Central memory CD8-positive, alpha-beta T cell (primary cell): Measurements from ENCODE around the gene DCLRE1A.
"Not testable (repeated sequence)": the region's sequence is repeated elsewhere in the genome, so short reads cannot be mapped to it uniquely, and the experiment has no call there.

Source experiments
- ATAC-seq: fragments of 150-1000 bp; cut with Tn5 transposase; replicated peaks from 2 replicates; pipeline ENCODE4 v1.10.0; 2022; ENCODE audit warnings: mild to moderate bottlenecking, moderate FRiP score, moderate number of reproducible peaks; ENCODE audit not compliant: poor library complexity, severe bottlenecking; ENCODE audit errors: extremely low read depth
- DNase-seq, 2 donors: peaks; one replicate each; pipeline ENCODE4 v3.0.0; 2021; ENCODE audit warnings: low spot score in 2 of 2
- H3K27ac Mint-ChIP-seq: one replicate; pipeline ENCODE4 v1.8.0; 2022; ENCODE audit warnings: low read depth, mild to moderate bottlenecking, moderate library complexity, mixed read lengths
- H3K27me3 Mint-ChIP-seq: one replicate; pipeline ENCODE4 v1.8.0; 2022; ENCODE audit warnings: mixed read lengths
- H3K36me3 Mint-ChIP-seq: one replicate; pipeline ENCODE4 v1.8.0; 2022; ENCODE audit warnings: mild to moderate bottlenecking, moderate library complexity, mixed read lengths; ENCODE audit not compliant: insufficient read depth
- H3K4me1 Mint-ChIP-seq: one replicate; pipeline ENCODE4 v1.8.0; 2022; ENCODE audit warnings: mixed read lengths
- H3K4me3 Mint-ChIP-seq: one replicate; pipeline ENCODE4 v1.8.0; 2022; ENCODE audit warnings: mild to moderate bottlenecking, moderate library complexity, mixed read lengths
- H3K9me3 Mint-ChIP-seq: one replicate; pipeline ENCODE4 v1.8.0; 2022; ENCODE audit warnings: mixed read lengths

The DCLRE1A gene

DNA sequence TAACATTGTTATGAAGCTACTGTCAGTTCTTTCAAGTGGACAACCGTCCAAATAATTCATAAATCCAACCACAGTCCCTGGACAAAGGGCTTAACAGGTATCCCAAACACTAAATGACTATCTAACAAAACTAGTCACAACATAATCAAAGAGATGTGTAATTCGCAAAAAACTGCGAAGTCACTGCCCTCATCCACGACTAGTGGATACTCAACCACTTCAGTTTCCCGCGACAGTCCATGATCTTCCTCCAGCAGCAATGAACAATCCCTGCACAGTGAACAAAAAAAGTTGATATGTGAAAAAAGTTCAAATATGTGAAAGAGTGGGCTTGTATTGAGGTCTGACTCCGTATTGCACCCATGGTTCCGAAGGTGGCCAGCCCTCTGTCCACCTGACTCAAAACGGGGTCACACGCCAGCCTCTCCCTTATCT, 287 bp downstream of the DCLRE1A start:
- H3K36me3 Mint-ChIP-seq = peaks cover 17% of the 10 kb centered on the region
- ATAC-seq (no peak), DNase-seq (no peak)
- H3K4me1 Mint-ChIP-seq = peaks cover 46% of the 10 kb centered on the region
- peak overlapping the region; percentile 97 for H3K4me3 Mint-ChIP-seq
- peak overlapping the region; percentile 97 for H3K27ac Mint-ChIP-seq
- H3K27me3 Mint-ChIP-seq = no peaks in the 10 kb centered on the region
- H3K9me3 Mint-ChIP-seq = no peaks in the 10 kb centered on the region

DNA sequence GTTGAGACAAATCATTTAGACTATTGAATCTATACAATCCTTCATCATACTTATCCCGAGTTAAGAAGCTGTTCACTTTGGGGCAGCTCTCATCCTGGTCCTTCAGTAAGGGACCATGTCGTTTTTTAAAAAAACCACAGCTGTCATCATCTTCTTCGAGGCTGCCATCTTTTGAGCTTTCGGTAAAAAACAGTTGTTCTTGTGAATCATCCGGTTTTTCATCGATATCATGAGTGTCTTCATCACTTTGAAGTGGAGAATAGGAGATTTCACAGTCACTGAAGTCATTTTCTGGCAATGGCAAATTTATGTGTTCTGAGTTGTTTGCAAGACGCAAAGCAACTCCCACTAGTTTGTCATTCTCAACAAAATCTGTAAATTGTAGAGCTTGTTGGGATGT, 3.9 kb downstream of the DCLRE1A start:
- no peaks in the 10 kb centered on the region for H3K9me3 Mint-ChIP-seq
- no peak overlapping the region for H3K27ac Mint-ChIP-seq
- peaks cover 24% of the 10 kb centered on the region for H3K4me1 Mint-ChIP-seq
- ATAC-seq = no peak
- H3K4me3 Mint-ChIP-seq = peak overlapping the region; percentile 32
- DNase-seq = no peak
- H3K27me3 Mint-ChIP-seq = no peaks in the 10 kb centered on the region
- peaks cover 12% of the 10 kb centered on the region for H3K36me3 Mint-ChIP-seq

DNA sequence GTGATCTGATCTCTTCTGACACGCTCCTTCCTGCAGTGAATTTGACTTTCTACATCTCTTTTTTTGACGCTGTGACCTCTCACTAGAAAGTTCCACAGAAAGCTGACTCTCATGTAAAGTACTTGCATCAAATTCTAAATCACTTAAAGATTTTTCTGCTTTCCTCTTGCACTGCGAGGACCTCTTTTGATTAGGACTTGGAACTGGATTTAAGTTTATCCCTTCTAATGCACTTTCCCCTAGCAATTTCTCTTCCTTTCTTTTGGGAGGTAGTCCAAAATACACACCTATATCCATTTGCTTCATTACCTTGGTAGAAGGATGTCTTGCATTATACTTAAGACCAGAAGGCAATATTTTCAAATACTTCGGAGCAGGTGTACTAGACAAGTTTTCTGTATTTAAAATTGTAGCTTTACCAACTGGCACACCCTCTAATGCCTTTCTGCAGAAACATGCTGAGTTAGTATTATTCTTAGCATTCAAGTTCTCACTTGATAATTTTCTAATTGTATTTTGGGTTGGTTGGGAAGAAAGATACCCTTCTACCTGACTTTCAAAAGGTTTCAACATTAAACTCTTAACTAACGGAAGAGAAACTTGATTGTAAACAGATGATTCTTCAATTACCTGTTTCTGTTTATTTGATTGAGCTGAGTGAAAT, 4.6 kb downstream of the DCLRE1A start:
- Mint-ChIP-seq H3K9me3 (no peaks in the 10 kb centered on the region), H3K27me3 (no peaks in the 10 kb centered on the region), H3K27ac (no peak overlapping the region), H3K36me3 (peaks cover 12% of the 10 kb centered on the region), H3K4me3 (no peak overlapping the region), H3K4me1 (peaks cover 22% of the 10 kb centered on the region)
- DNase-seq = no peak
- ATAC-seq = no peak

DNA sequence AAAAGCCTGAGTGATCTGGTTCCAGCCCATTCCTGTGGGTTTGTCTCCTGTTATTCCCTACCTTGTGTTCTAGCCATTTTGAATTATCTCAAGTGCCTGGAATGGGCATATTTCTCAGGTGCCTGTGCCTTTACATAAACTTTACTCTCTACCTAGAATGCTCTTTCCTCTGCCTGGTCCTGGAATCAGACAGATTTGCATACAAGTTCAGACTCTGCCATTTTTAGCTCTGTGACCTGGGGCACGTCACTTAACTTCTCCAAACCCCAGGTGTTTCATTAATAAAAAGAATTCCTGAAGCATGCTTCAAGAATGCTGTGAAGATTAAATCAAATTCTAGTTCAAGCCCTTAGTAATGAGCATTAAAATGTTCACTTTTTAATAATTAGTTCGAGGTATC, 7.8 kb downstream of the DCLRE1A start:
- Mint-ChIP-seq H3K36me3 (peaks cover 12% of the 10 kb centered on the region), H3K27ac (no peak overlapping the region), H3K4me3 (no peak overlapping the region), H3K9me3 (no peaks in the 10 kb centered on the region), H3K4me1 (peaks cover 12% of the 10 kb centered on the region), H3K27me3 (no peaks in the 10 kb centered on the region)
- no peak for DNase-seq
- ATAC-seq = no peak

DNA sequence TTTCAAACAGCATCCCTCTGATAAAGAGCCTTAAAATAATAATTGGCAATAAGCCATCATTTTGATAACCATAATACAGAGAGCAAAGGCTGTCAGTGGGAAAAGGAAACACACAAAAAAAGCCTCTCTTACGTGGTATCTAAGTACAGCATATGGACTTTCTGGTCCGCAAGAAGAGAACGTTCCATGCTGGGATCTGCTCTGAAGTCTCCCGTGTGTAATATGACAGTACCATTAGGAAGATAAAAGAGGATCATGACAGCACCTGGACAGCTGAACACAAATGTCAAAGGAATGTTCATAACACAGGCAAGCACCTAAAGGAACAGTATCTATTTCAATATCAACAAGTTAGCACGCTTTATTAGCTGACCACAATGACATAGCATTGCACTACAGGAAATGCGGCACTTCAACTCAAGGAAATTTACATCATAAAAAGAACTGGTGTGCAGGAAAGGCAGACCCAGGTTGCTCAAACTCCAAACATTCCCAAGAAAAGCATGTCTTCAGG, 9.9 kb downstream of the DCLRE1A start:
- Mint-ChIP-seq H3K4me3 (no peak overlapping the region), H3K4me1 (peaks cover 7% of the 10 kb centered on the region), H3K36me3 (peaks cover 17% of the 10 kb centered on the region), H3K9me3 (no peaks in the 10 kb centered on the region), H3K27me3 (no peaks in the 10 kb centered on the region), H3K27ac (no peak overlapping the region)
- DNase-seq = no peak
- ATAC-seq = no peak

DNA sequence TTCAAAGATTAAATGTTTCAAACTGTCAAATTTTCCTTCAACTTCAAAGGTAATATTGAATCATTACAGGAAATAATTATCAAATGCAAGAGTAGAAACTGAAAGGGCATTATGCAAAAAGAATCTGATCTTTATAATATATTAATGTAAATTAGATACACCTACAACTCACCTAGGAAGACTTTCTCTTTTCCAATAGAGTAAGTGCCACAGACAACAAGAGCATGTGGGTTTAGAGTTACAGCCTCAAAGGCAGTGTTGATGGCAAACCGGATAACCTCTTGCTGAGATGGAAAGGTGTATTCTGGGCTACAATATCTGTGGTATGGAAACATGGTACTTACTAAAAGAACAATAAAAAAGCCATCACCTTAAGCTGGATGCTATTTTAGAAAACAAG, 11.7 kb downstream of the DCLRE1A start:
- Mint-ChIP-seq H3K9me3 (no peaks in the 10 kb centered on the region), H3K4me1 (no peaks in the 10 kb centered on the region), H3K4me3 (no peak overlapping the region), H3K36me3 (peaks cover 18% of the 10 kb centered on the region), H3K27me3 (no peaks in the 10 kb centered on the region), H3K27ac (no peak overlapping the region)
- ATAC-seq (no peak), DNase-seq (no peak)

DNA sequence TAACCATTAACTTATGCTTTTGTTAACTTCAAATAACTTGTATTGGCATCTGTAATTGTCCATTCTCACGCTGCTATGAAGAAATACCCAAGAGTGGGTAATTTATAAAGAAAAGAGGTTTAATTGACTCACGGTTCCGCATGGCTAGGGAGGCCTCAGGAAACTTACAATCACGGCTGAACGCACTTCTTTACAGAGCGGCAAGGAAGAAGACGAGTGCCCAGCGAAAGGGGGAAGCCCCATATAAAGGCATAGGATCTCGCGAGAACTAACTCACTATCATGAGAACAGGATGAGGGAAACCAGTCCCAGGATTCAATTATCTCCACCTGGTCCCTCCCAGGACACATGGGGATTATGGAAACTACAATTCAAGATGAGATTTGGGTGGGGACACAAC, 25.3 kb downstream of the DCLRE1A start:
- H3K4me1 Mint-ChIP-seq, ATAC-seq, H3K9me3 Mint-ChIP-seq, H3K27ac Mint-ChIP-seq, H3K27me3 Mint-ChIP-seq, DNase-seq, H3K36me3 Mint-ChIP-seq, H3K4me3 Mint-ChIP-seq: not testable (repeated sequence)

DNA sequence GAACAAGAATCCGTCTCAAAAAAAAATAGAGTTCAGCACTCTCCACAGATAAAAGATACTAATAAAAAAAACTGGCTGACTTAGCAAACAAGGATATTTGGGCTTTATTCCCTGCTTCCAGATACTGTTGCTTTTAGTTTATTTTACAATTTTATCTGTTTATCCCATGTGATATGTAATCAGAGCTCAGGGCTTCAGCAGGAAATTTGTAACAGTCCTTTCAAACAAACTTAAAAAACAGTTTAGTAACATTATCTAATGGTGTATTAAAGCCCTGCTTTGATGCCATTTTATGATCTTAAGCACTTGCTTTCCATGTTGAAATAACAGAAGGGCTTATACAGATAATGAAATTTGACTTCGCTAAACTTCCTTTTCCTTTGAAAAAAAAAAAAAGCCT, 28.1 kb downstream of the DCLRE1A start:
- Mint-ChIP-seq H3K27me3 (peaks cover 1% of the 10 kb centered on the region), H3K9me3 (no peaks in the 10 kb centered on the region)
- ATAC-seq = no peak

DNA sequence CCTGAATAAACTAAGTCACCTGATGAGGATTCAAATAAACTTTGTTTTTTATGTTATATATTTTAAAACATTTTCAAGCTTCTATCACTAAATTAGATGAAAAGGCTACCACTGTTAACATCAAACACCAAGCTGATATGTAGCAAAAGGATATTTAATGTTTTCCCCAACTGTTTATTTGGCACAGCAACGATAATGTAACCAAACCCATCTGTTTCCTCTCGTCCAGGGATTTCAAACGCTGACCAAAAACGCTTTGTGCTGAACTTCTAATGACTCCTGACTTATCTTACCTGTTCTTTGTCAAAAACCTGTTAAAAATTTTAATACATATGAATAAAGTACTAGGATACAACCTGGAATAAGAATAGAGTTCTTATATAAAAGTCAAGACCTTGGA, 30.5 kb downstream of the DCLRE1A start:
- Mint-ChIP-seq H3K4me3 (no peak overlapping the region), H3K9me3 (no peaks in the 10 kb centered on the region), H3K27ac (no peak overlapping the region), H3K36me3 (no peaks in the 10 kb centered on the region), H3K27me3 (peaks cover 10% of the 10 kb centered on the region), H3K4me1 (no peaks in the 10 kb centered on the region)
- no peak for DNase-seq
- no peak for ATAC-seq

More for the DNA sequence above, 28.1 kb downstream of the DCLRE1A start:
- Mint-ChIP-seq H3K4me3 (no peak overlapping the region), H3K36me3 (no peaks in the 10 kb centered on the region), H3K4me1 (no peaks in the 10 kb centered on the region), H3K27ac (no peak overlapping the region)
- DNase-seq = no peak

DNA sequence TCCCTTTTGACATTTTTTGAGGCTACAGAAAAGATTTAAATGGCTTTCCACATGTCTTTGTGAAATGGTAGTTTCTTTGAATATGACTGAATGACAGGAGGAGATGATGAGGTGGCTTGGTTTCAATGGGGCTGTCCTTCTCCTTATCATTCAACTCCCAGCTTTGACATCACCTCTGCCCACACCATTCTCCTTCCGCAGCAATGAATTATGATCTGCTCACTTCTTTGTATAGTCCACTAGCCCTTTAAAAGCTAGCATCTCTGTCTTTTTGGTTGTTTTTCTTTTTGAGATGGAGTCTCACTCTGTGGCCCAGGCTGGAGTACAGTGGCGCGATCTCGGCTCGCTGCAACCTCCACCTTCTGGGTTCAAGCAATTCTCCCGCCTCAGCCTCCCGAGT, 31.7 kb downstream of the DCLRE1A start:
- Mint-ChIP-seq H3K9me3 (no peaks in the 10 kb centered on the region), H3K4me3 (no peak overlapping the region), H3K27me3 (peaks cover 10% of the 10 kb centered on the region), H3K36me3 (no peaks in the 10 kb centered on the region), H3K4me1 (no peaks in the 10 kb centered on the region), H3K27ac (no peak overlapping the region)
- DNase-seq = no peak
- ATAC-seq = no peak

DNA sequence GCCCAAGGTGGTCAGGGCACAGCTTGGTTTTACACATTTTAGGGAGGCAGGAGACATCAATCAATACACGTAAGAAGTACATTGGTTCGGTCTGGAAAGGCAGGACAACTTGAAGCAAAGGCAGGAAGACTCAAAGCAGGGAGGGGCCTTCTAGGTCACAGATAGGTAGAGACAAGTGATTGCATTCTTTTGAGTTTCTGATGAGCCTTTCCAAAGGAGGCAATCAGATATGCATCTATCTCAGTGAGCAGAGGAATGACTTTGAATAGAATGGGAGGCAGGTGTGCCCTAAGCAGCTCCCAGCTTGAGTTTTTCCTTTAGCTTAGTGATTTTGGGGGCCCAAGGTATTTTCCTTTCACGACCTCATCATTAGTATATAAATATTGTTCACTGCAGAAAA, 32.6 kb downstream of the DCLRE1A start:
- not testable (repeated sequence) for H3K4me1 Mint-ChIP-seq, H3K27ac Mint-ChIP-seq, DNase-seq, H3K9me3 Mint-ChIP-seq, H3K4me3 Mint-ChIP-seq, ATAC-seq, H3K27me3 Mint-ChIP-seq, H3K36me3 Mint-ChIP-seq

DNA sequence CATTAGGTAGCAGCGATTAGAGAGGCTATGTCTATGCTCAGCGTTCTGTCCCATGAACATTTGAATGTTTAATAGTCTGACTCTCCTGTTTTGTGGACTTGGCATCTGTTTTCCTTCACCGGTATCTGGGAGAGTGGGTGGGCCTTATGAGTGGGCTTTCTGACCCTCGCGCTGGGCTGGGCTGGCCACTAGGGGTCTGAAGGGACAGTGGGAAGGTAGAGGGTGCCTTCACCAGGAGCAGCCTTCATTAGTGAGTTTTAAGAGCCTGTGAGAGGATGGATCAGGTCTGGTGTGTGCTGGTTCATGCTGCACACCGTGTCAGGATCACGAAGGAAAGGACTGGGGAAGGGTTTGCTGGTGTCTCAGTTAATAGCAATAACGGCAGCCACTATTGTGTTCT, 33.4 kb downstream of the DCLRE1A start:
- Mint-ChIP-seq H3K36me3 (no peaks in the 10 kb centered on the region), H3K4me3 (no peak overlapping the region), H3K27ac (peak overlapping the region; percentile 29), H3K27me3 (peaks cover 10% of the 10 kb centered on the region), H3K4me1 (no peaks in the 10 kb centered on the region), H3K9me3 (no peaks in the 10 kb centered on the region)
- ATAC-seq (no peak), DNase-seq (no peak)

DNA sequence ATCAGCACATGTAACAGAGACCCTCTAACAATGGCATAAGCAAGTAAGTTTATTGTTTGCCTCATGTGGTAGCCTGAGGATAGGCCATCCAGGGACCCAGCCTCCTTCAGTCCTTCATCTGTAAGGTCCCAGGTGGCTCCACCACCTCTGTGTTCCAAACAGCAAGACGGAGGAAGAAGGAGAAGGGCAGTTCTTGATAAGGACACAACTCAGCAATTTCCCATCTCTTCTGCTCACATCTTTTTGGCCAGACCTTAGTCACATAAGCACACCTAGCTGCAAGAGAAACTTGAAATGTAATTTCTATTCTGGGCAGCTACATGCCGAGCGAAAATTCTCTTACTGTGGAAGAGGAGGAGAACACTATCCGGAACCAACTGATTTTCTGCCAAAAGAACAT, 33.9 kb downstream of the DCLRE1A start:
- H3K27ac Mint-ChIP-seq = no peak overlapping the region
- ATAC-seq = no peak
- no peaks in the 10 kb centered on the region for H3K36me3 Mint-ChIP-seq
- H3K4me1 Mint-ChIP-seq = no peaks in the 10 kb centered on the region
- no peak overlapping the region for H3K4me3 Mint-ChIP-seq
- DNase-seq = no peak
- peaks cover 10% of the 10 kb centered on the region for H3K27me3 Mint-ChIP-seq
- H3K9me3 Mint-ChIP-seq = no peaks in the 10 kb centered on the region
